Osteocyte (in vitro differentiated cells): Measurements from ENCODE around the gene ATP2A3. TPM values are rescaled to one million over a fixed set of nuclear protein-coding genes. Genes with fewer than 3 reads are reported as not detected.

Experiments
- DNase-seq: peaks from one replicate; pipeline ENCODE4 v3.0.0; 2021; ENCODE audit warnings: mixed read lengths; ENCODE audit not compliant: unreplicated experiment; ENCODE audit errors: extremely low spot score
- H3K27ac Mint-ChIP-seq: one replicate; pipeline ENCODE4 v1.8.0; 2021; ENCODE audit warnings: mild to moderate bottlenecking, mixed read lengths; ENCODE audit not compliant: unreplicated experiment
- H3K27me3 Mint-ChIP-seq: one replicate; pipeline ENCODE4 v1.8.0; 2021; ENCODE audit warnings: mixed read lengths; ENCODE audit not compliant: unreplicated experiment
- H3K36me3 Mint-ChIP-seq: one replicate; pipeline ENCODE4 v1.8.0; 2021; ENCODE audit warnings: mixed read lengths; ENCODE audit not compliant: unreplicated experiment
- H3K4me1 Mint-ChIP-seq: one replicate; pipeline ENCODE4 v1.8.0; 2021; ENCODE audit warnings: mixed read lengths; ENCODE audit not compliant: unreplicated experiment
- H3K4me3 Mint-ChIP-seq: one replicate; pipeline ENCODE4 v1.8.0; 2021; ENCODE audit warnings: mild to moderate bottlenecking, moderate library complexity, mixed read lengths; ENCODE audit not compliant: unreplicated experiment
- H3K9me3 Mint-ChIP-seq: one replicate; pipeline ENCODE4 v1.8.0; 2021; ENCODE audit warnings: mixed read lengths; ENCODE audit not compliant: unreplicated experiment
- CTCF ChIP-seq: fragments of 200-600 bp; sonication (generic); IDR thresholded peaks from 2 replicates; pipeline ENCODE4 v1.5.0; 2021; ENCODE audit warnings: antibody characterized with exemption, mild to moderate bottlenecking, moderate library complexity
- total RNA-seq: library from RNA; stranded (reverse); gene quantifications from 2 replicates; pipeline ENCODE4 v1.2.1, GENCODE V29; 2021

ATP2A3 gene
- total RNA-seq, 1 donor from 2014 or later = not detected

- Mint-ChIP-seq H3K36me3 (no peaks in the 10 kb centered on the region), H3K27me3 (peaks cover 9% of the 10 kb centered on the region), H3K27ac (no peak overlapping the region), H3K4me1 (peaks cover 13% of the 10 kb centered on the region), H3K9me3 (no peaks in the 10 kb centered on the region), H3K4me3 (no peak overlapping the region)
- no peak for DNase-seq
- TF ChIP-seq CTCF = no peak
Measured at GRCh38 chr17:3923466-3924190, 40.6 kb downstream of the ATP2A3 start.

- Mint-ChIP-seq H3K36me3 (no peaks in the 10 kb centered on the region), H3K27me3 (peaks cover 9% of the 10 kb centered on the region), H3K4me1 (peaks cover 9% of the 10 kb centered on the region), H3K9me3 (no peaks in the 10 kb centered on the region), H3K27ac (no peak overlapping the region), H3K4me3 (no peak overlapping the region)
- DNase-seq = no peak
- TF ChIP-seq CTCF = no peak
Measured at GRCh38 chr17:3922765-3923164, 41.5 kb downstream of the ATP2A3 start.

GRCh38 chr17:3921502-3922319 is 42.5 kb downstream of the ATP2A3 start:
- H3K9me3 Mint-ChIP-seq = no peaks in the 10 kb centered on the region
- H3K27me3 Mint-ChIP-seq = peaks cover 6% of the 10 kb centered on the region
- no peaks in the 10 kb centered on the region for H3K36me3 Mint-ChIP-seq
- no peak overlapping the region for H3K27ac Mint-ChIP-seq
- TF ChIP-seq CTCF = no peak
- no peak overlapping the region for H3K4me3 Mint-ChIP-seq
- H3K4me1 Mint-ChIP-seq = no peaks in the 10 kb centered on the region
- DNase-seq = no peak

GRCh38 chr17:3921006-3921405 is 43.2 kb downstream of the ATP2A3 start:
- Mint-ChIP-seq H3K4me3 (no peak overlapping the region), H3K27me3 (peaks cover 6% of the 10 kb centered on the region), H3K4me1 (no peaks in the 10 kb centered on the region), H3K36me3 (no peaks in the 10 kb centered on the region), H3K9me3 (no peaks in the 10 kb centered on the region), H3K27ac (no peak overlapping the region)
- DNase-seq = no peak
- no peak for TF ChIP-seq CTCF

GRCh38 chr17:3919123-3919624 is 45.1 kb downstream of the ATP2A3 start:
- no peaks in the 10 kb centered on the region for H3K4me1 Mint-ChIP-seq
- H3K36me3 Mint-ChIP-seq = no peaks in the 10 kb centered on the region
- no peaks in the 10 kb centered on the region for H3K9me3 Mint-ChIP-seq
- H3K27ac Mint-ChIP-seq = no peak overlapping the region
- TF ChIP-seq CTCF = no peak
- no peak overlapping the region for H3K4me3 Mint-ChIP-seq
- DNase-seq = no peak
- H3K27me3 Mint-ChIP-seq = no peaks in the 10 kb centered on the region
